GM21529 (cell line): ENCODE data around the gene FOXN3.

Experiments used
- ATAC-seq: cut with Tn5 transposase; IDR thresholded peaks from one replicate; pipeline ENCODE4 v1.9.1; 2021; ENCODE audit not compliant: unreplicated experiment

Gene FOXN3

DNA sequence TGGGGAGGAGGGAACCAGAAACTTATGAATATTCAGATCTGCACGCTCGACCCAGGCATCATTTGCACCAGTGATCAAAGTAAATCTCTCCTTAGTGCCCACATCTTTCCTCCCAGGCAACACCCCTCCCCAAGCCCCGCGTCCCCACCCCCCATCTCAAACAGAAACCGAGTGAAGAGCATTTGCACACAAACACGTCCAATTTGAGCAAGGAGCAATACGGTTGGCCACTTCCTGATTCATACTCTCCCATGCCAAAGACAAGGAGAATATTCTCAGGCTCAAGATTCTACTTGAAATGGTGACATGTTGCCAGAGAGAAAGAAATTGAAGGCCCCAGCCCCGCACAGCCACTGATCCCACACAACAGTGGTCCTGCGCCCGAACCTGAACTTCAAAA, 7.1 kb downstream of the FOXN3 start:
- no peak for ATAC-seq

DNA sequence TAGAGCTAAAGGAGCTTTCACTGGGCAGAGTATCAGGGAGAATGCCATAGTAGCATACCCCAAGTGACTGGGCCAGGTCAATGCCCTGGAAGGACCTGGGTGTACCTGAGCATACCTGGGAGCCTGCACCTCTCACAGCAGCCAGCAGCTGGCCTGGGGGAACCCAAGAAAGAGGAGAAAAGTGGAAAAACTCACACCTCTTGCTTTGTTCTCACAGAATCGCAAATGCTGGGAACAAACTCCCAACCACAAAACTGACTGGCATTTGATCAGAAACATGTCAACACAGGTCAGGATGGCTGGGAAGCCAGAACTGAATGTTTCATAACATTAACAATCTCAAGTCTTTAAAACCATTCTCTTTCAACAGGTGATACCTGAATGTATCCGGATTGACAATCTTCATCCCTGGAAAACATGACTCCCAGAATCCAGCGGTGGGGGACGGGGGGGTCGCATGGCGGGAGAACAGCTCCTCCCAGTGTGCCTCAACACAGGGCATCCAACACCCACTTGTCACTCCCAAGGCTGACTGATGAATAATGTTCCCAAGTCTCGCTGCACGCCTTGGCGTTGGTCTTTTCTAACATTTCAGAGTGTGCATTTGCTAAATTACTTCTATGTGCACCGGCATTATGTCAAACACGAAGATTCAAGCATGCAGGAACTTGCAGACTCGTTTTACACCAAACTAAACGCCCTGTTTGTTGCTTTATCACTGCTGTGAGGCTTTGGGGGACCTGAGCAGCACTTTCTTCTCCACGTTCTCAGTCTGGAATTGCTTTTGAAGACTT, 7.9 kb downstream of the FOXN3 start:
- no peak for ATAC-seq

DNA sequence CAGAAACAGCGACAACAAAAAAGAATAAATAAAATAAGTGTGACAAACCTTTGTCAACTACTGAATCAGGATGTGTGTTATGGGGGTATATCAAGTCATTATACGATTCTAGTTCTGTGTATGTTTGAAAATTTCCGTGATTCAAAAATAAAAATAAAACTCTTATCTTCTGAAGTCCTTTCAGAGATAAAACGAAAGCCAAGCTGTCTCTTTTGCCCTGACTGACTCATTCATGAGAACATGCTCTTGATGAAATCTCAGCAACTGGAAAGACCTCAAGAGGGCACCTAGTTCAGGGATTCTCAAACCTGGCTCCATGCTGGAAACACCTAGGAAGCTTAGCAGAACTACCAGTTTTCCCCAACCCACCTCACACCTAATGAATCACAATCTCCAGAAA, 9.2 kb downstream of the FOXN3 start:
- no peak for ATAC-seq

DNA sequence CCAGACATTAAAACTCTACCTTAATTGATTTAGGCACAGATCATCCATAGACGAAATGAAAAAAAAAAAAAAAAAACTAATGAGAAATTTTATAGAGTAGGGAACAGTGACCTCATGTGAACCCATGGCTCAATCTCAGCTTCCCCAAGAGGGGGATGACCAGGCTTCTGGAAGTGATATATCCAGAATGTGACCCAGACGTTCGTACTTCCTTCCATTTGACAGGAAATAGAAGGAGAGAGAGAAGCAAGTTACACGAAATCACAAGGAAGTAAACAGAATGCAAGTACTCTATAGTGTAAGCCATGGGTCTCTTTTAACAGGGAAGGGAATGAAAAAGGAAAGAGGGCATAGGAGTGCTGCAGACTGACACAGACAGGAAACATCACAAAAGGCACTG, 10.1 kb downstream of the FOXN3 start:
- ATAC-seq, result no peak

DNA sequence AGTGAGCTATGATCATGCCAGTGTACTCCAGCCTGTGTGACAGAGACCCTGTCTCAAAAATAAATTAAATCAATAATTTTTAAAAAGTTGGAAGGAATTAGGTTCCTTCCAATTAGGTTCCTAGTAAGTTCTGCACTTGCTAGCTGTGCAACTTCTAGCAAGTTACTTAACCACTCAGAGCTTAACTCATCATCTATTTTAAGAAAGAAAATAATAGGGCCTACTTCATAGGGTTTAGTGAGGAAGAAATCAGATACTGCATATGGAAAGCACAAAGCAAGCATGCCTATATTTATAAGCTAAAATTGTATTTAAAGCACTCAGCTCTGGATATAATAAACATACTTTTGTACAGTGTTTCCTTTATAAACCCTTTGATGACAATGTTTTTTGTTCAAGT, 10.7 kb downstream of the FOXN3 start:
- no peak for ATAC-seq

DNA sequence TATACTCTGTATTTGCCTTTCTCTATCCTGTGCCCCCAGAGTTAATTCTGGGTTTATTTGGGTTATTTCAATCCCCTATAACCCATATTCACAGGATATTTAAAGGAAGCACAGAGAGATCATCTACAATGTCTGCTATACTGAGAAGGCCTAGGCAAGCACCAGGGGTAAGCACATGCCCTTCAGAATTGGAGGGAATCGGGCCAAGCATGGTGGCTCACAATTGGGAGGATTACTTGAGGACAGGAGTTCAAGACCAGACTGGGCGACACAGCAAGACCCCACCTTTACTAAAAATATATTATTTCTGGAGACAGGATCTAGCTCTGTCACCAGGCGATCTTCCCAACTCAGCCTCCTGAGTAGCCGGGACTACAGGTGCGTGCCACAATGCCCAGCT, 11.3 kb downstream of the FOXN3 start:
- ATAC-seq, result no peak

DNA sequence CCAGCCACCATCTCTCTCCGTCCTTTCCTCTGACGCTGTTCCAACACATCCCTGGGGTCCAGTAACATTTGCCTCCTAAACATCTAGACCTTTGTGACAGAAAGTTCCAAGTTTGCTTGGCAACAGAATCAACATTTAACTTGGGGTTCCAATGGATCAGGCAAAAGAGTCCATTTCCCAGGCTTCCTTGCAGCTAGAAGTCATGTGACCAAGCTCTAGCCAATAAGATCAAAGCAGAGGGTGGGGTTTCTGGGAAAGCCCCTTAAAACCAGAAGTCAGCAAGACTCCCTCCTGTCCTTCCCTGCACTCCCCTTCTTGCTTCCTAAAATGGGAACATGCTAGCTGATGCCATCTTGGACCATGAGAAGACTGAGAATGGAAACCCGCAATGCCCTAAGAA, 14.7 kb downstream of the FOXN3 start:
- ATAC-seq, result no peak

DNA sequence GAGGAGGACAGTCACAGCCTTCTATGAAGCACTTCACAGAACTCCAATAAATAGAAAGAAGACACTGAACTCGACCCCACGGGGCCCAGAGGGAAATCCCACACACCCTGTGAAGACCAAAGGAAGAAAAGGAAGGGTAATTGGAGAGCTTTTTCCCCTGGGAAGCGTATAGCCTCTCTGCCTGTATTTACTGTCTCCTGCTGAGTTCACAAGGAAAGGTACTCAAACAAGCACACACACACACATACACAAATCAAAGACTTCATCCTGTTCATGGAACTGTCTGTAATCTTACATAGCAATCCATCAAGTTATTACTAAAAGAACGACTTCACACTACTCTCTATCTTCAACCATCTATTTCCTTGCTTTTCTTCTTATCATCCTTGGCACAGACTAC, 15.3 kb downstream of the FOXN3 start:
- ATAC-seq, result no peak

DNA sequence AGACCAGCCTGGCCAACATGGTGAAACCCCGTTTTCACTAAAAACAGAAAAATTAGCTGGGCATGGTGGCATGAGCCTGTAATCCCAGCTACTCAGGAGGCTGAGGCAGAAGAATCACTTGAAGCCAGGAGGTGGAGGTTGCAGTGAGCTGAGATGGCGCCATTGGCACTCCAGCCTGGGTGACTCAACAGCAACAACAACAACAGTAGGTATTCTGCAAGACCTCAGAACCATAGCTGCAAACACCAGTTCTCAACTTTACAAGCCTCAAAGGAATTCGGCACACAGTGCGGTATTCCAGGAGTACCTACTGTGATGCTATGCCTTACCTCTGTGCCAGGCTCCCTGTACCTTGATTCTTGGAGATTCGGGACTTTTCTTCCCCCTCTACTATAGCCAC, 15.8 kb downstream of the FOXN3 start:
- ATAC-seq, result no peak

DNA sequence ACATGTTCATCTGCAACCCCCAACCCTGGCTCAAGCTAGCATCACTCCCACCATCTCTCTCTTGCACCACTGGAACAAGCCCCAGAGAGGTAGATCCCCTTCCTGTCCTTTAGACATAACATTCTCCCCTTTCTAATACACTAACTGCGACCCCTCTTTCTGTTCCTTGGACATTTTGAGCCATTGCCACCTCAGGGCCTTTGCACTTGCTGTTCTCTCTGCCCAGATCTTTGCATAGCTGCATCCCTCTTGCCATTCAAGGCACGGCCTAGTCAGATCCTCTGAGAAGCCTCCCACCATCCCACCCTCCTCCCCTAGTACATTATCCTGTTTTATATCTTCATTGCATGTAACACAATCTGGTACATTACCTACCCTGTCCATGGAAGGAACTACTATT, 16.5 kb downstream of the FOXN3 start:
- ATAC-seq, result no peak

DNA sequence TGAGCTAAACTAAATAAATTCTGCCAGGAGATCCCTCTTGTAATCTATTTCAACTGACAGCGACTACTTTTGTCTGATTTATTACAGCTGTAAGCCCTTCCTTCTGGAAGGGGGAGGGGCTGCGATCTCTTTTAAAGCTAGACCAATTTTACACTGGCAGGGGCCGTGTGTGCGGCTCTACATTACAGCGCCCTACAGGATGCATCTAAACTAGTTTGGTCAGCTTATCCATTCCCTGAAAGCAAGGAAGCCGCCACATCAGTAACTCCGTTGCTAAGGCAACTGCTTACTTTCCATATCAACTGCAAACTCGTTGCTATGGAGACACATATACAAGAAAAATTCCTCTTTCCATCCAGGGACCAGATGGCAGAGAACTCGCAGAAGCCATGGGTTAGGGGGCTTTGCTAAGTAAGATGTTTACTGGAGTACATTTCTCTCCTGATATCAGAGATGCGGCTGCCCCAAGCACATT, 17.4 kb downstream of the FOXN3 start:
- no peak for ATAC-seq

DNA sequence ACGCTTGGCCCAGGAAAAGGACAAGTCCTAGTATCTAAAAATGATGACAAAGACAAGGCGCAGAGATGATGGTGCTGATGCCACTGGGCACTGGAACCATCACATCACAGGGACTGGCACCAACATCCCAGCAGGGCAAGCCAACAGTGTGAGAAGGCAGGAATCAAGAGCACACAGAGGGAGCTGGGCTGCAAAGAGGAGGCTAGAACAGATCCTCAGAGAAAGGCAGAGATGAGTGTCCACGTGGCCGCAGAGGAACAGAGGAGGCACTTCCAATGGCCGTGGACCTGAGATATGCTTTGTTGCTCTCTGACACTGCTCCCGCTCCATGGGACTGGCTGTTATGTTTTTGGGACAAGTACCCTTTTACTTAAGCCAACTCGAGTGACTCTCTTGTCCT, 17.9 kb downstream of the FOXN3 start:
- no peak for ATAC-seq

DNA sequence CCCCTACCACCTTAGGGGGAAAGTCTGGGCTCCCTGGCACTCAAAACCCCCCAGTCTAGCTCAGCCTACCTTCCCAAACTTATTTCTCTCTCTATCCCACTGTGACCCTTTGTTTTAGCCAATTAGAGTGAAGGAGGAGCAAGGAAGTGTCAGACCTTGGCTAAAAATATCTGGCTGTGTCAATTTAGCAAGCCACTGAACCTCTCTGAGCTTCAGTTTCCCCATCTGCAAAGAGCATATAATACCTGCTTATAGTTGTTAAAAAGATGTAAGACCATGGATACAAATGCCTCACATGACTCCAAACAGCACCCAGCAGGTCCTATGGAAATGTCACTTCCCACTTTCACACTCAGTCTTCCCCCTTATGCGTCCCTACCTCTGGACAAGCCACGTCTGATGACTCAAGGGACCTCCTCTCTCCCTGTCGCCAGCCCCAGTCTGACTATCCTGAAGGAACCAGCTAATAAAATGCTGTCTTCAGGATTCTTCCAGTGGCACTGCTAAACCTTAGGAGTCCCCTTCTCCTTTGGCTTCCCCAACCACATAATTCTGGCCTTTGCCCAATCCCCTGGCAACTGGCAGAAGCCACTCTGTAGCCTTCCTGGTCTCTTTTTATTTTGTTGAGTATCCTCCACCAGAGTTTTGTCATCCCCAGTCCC, 19.3 kb downstream of the FOXN3 start:
- ATAC-seq, result no peak

DNA sequence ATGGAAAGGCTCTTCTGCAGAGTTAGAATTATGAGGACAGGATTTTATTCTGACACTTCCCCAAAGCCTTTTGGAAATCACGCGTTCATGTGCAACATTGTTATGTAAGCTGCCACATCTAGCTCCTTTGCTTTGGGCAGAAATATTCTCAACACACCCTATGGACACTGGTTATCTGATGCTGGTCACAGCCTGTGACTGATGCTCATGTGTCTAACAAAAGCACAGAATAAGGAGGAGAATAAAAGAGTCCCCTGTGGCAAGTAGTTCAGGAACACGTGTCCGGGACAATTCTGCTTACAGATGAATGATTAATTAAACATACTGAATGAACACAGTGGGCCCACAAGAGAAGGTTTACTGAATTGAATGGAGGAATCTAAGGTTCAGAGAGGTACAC, 22.1 kb downstream of the FOXN3 start:
- ATAC-seq, result no peak

DNA sequence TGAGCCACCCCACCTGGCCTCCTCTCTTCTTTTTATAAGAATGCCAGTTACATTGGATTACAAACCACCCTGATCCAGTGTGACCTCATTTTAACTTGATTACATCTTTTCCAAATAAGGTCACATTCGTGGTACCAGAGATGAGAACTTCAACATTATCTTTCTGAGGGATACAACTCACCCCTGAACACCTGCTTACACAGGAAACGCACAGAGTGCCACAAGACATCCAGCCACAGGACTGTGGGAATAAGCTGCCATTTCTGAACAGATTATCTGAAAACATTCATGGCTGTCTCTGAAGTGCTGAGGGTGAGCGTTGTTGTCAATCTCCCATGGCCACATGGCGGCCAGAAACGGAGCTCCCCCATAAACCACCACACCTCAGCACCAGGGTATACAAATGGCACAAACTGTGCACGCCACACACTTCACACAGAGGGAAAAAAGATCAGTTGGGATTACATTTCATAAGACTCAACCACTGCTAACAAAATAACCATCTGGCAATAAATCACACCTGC, 23.7 kb downstream of the FOXN3 start:
- no peak for ATAC-seq

DNA sequence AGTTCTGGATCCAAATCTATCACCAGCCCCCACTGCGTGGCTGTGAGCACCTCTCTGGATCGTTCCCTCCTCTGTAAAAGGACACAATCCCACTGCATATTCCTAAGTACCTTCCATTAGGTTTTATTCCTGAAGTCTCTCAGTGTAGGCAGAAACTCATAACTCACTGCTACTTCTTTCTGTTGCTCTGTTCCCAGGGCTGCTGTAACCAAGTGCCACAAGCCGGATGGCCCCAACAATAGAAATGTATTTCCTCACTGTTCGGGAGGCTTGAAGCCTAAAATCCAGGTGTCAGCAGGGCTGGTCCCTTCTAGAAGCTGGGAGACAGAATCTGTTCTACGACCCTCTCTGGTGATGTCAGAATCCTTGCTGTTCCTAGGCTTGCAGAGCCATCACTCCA, 24.9 kb downstream of the FOXN3 start:
- ATAC-seq, result no peak

DNA sequence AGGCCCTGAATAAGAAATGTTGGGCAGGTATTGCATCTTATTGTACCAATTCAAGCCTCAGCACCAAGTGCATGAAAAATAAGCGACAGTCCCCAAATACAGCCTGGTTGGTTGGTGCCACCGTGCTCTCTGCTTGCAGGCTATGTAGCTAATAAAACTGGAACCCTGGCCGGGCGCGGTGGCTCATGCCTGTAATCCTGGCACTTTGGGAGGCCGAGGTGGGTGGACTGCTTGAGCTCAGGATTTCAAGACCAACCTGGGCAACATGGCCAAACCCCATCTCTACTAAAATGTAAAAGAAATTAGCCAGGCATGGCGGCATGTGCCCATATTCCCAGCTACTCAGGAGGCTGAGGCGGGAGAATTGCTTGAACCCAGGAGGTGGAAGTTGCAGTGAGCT, 25.5 kb downstream of the FOXN3 start:
- no peak for ATAC-seq

DNA sequence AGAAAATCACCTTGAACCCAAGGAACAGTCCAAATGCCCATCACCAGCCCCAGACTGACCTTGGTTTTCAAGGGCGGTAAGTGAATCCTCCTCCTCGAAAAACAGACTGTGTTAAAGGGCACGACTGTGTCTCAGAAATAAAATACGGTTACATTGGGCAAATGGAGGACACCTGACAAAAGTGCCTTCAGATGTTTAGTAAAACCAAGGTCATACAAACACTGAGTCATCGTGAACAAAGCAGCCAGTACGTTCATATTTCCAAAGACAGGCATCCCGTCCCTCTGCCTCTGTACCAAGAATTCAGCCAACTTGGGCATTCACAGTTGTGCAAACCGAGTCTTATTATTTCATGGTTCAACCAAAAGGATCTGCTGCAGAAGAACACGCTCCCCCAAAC, 25.9 kb downstream of the FOXN3 start:
- ATAC-seq, result no peak

DNA sequence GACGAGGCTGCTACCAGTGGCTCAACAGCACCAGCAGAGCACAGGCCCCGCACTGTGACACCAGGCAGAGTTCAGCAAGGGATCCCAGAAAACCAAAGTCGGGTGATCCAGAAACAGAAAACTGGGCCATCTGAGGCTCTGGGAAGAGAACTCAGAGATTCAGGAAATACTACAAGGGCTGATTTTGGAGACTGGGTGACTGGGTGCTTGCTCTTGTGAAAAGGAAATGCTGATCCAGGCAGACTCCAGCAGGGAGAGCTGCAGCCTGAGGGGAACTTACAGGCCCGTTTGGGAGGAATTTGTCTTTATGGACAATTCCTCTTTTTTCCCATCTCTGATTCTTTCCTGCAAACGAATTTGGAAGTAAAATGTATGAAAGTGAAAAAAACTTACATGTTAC, 28.2 kb downstream of the FOXN3 start:
- no peak for ATAC-seq

DNA sequence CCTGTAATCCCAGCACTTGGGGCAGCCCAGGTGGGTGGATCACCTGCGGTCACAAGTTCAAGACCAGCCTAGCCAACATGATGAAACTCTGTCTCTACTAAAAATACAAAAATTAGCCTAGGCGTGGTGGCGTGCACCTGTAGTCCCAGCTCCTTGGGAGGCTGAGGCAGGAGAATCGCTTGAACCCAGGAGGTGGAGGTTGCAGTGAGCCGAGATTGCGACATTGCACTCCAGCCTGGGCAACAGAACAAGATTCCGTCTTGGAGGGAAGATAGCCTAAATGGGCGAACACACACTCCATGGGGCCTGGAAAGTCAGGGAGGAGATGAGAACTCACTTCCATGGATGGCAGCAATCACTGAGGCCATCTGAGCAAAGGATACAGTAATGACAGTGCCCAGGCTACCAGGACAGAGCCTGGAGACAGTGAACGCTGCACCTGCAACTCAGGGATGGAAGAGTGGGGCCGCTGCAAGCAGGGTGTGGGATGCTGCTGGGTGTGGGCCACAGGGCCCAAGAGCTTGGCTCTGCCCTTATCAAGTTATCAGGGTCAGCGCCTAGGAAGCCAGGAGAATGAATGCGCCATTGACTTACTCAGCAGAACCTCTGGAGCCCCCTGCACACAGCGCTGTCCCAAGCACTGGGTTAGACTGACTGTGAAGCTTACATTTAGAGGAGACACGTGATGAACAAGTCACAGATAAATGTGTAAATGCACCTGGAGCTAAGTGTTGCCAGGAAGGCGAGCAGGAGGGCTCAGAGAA, 28.9 kb downstream of the FOXN3 start:
- ATAC-seq, result no peak

DNA sequence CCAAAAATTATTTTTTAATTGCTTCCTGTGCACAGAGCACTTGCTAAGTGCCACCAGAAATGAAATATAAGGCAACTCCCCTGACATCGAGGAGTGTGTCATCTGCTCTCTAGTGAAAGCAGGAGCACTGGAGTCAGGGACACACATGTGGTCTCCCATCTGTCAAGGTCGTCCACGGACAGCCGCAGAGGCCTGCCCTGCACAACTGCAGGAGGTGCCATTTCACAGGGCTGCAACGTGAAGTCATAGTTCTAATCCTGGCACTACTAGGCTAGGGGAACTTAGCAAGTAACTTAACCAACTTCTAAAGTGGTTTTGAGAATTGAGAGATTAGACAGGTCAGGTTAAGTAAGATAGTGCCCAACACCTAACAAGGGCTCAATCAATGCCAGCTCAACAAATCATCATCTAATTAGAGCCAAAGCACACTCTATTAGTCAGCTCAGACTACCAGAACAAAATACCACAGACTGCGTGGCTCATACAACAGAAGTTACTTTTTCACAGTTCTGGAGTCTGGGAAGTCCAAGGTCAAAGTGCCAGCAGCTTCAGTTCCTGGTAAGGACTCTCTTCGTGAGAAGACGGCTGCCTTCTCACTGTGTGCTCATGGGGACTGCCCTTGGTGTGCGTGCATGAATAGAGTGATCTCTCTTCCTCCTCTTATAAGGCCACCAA, 30.7 kb downstream of the FOXN3 start:
- no peak for ATAC-seq
